ENCODE results near the gene KDM1B.

KDM1B gene

GRCh38 chr6:18234564-18234963 lies 79.3 kb downstream of the KDM1B start:
- Histone ChIP-seq H3K4me3 (ENCODE audit: low read length) (no peak overlapping the region), H3K27me3 (ENCODE audit: insufficient read depth, low read length) (no peaks in the 10 kb centered on the region), H3K27ac (ENCODE audit: low read depth, low read length) (no peak overlapping the region), H3K36me3 (ENCODE audit: insufficient read depth, low read length) (peaks cover 74% of the 10 kb centered on the region), H3K9me3 (ENCODE audit: insufficient read depth, low read depth, low read length) (peaks cover 29% of the 10 kb centered on the region), H3K4me1 (ENCODE audit: insufficient read depth, low read length) (no peaks in the 10 kb centered on the region), H3K9ac (ENCODE audit: low read depth, low read length) (no peak overlapping the region)
- WGBS: 97% methylated on average over 1 of the region's 1 CpG

DNA sequence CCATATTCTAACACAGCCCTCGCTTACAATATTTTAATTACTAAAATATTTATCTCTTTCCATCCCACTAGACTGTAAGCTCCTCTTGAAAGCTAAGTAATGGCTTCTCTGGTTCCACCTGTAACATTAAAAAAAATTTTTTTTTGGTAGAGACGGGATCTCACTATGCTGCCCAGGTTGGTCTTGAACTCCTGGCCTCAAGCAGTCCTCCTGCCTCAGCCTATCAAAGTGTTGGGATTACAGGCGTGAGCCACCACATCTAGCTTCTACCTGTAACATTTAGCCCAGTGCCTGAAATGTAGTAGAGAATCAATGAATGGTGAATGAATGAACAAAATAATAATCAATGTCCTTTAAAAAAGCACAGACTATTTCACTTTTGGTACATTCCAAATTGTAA lies 80.3 kb downstream of the KDM1B start:
- H3K9ac ChIP-seq (ENCODE audit: low read depth, low read length): no peak overlapping the region
- WGBS: 93% methylated on average over 3 of the region's 3 CpGs
- no peak overlapping the region for H3K4me3 ChIP-seq (ENCODE audit: low read length)
- H3K27ac ChIP-seq (ENCODE audit: low read depth, low read length): no peak overlapping the region
- H3K9me3 ChIP-seq (ENCODE audit: insufficient read depth, low read depth, low read length): peaks cover 26% of the 10 kb centered on the region
- H3K4me1 ChIP-seq (ENCODE audit: insufficient read depth, low read length): peaks cover 6% of the 10 kb centered on the region; the same call in 1 of the 2 replicates
- H3K36me3 ChIP-seq (ENCODE audit: insufficient read depth, low read length): peaks cover 81% of the 10 kb centered on the region
- no peaks in the 10 kb centered on the region for H3K27me3 ChIP-seq (ENCODE audit: insufficient read depth, low read length)

DNA sequence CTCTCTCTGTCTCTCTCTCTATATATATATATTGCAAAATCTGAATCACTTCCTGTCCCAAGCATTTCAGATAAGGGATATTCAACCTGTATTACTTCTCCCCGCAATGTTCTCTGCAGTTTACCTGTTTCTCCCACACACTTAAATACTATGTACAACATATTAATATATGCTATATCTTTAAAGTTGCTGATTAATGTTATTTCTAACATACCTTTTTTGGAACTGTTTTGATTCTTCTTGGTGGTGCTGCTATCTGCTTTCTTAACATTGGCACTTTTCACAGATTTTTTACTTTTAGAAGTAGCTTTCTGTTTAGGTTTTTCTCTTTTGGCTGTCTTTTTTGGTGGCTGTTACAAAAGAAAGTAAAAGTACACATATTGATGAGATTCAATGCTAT lies 81.9 kb downstream of the KDM1B start:
- Histone ChIP-seq H3K27me3 (ENCODE audit: insufficient read depth, low read length) (no peaks in the 10 kb centered on the region), H3K9ac (ENCODE audit: low read depth, low read length) (no peak overlapping the region), H3K9me3 (ENCODE audit: insufficient read depth, low read depth, low read length) (peaks cover 21% of the 10 kb centered on the region), H3K36me3 (ENCODE audit: insufficient read depth, low read length) (peaks cover 87% of the 10 kb centered on the region), H3K4me1 (ENCODE audit: insufficient read depth, low read length) (peaks cover 18% of the 10 kb centered on the region), H3K27ac (ENCODE audit: low read depth, low read length) (no peak overlapping the region), H3K4me3 (ENCODE audit: low read length) (no peak overlapping the region)
- 100% methylated on average over 1 of the region's 1 CpG for whole genome bisulfite sequencing

DNA sequence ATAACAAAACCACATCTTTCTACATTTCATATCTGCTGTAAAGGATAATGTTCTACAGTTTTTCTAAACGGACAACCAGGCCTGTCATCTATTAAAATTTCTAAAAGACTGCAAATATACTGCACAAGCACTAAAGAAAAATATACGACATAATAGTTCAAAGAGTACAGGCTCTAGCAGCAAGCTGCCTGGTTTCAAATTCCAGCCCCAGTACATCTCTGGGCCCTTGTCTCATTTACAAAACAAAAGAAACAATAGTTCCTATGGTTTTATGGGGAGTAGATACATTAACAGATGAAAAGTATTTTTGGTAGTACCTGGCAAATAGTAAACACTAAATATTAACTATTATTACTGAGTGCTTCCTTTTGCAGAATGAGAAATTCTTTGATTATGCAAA lies 85.0 kb downstream of the KDM1B start:
- H3K36me3 ChIP-seq (ENCODE audit: insufficient read depth, low read length): peaks cover 100% of the 10 kb centered on the region
- 92% methylated on average over 2 of the region's 2 CpGs for WGBS
- no peak overlapping the region for H3K27ac ChIP-seq (ENCODE audit: low read depth, low read length)
- no peaks in the 10 kb centered on the region for H3K27me3 ChIP-seq (ENCODE audit: insufficient read depth, low read length)
- no peak overlapping the region for H3K9ac ChIP-seq (ENCODE audit: low read depth, low read length)
- peaks cover 18% of the 10 kb centered on the region for H3K4me1 ChIP-seq (ENCODE audit: insufficient read depth, low read length)
- peaks cover 10% of the 10 kb centered on the region for H3K9me3 ChIP-seq (ENCODE audit: insufficient read depth, low read depth, low read length)
- no peak overlapping the region for H3K4me3 ChIP-seq (ENCODE audit: low read length)

GRCh38 chr6:18241208-18242038 lies 86.2 kb downstream of the KDM1B start:
- H3K9ac ChIP-seq (ENCODE audit: low read depth, low read length): no peak overlapping the region
- no peak overlapping the region for H3K4me3 ChIP-seq (ENCODE audit: low read length)
- H3K4me1 ChIP-seq (ENCODE audit: insufficient read depth, low read length): peaks cover 18% of the 10 kb centered on the region
- H3K27ac ChIP-seq (ENCODE audit: low read depth, low read length): peak overlapping the region; percentile 6; the same call in 1 of the 2 replicates
- 78% methylated on average over 1 of the region's 1 CpG for WGBS
- H3K9me3 ChIP-seq (ENCODE audit: insufficient read depth, low read depth, low read length): peaks cover 3% of the 10 kb centered on the region; the same call in 1 of the 2 replicates
- peaks cover 100% of the 10 kb centered on the region for H3K36me3 ChIP-seq (ENCODE audit: insufficient read depth, low read length)
- H3K27me3 ChIP-seq (ENCODE audit: insufficient read depth, low read length): no peaks in the 10 kb centered on the region

- Histone ChIP-seq H3K27me3 (ENCODE audit: insufficient read depth, low read length) (no peaks in the 10 kb centered on the region), H3K9ac (ENCODE audit: low read depth, low read length) (no peak overlapping the region), H3K4me1 (ENCODE audit: insufficient read depth, low read length) (peaks cover 18% of the 10 kb centered on the region), H3K4me3 (ENCODE audit: low read length) (no peak overlapping the region), H3K27ac (ENCODE audit: low read depth, low read length) (peak overlapping the region; percentile 6; the same call in 1 of the 2 replicates), H3K36me3 (ENCODE audit: insufficient read depth, low read length) (peaks cover 100% of the 10 kb centered on the region), H3K9me3 (ENCODE audit: insufficient read depth, low read depth, low read length) (no peaks in the 10 kb centered on the region)
- 89% methylated on average over 11 of the region's 11 CpGs for WGBS
Measured at GRCh38 chr6:18242062-18242851, 87.0 kb downstream of the KDM1B start.

- no peaks in the 10 kb centered on the region for H3K9me3 ChIP-seq (ENCODE audit: insufficient read depth, low read depth, low read length)
- no peak overlapping the region for H3K4me3 ChIP-seq (ENCODE audit: low read length)
- H3K36me3 ChIP-seq (ENCODE audit: insufficient read depth, low read length): peaks cover 100% of the 10 kb centered on the region
- WGBS: 91% methylated on average over 2 of the region's 3 CpGs
- H3K27ac ChIP-seq (ENCODE audit: low read depth, low read length): no peak overlapping the region
- peaks cover 18% of the 10 kb centered on the region for H3K4me1 ChIP-seq (ENCODE audit: insufficient read depth, low read length)
- no peaks in the 10 kb centered on the region for H3K27me3 ChIP-seq (ENCODE audit: insufficient read depth, low read length)
- H3K9ac ChIP-seq (ENCODE audit: low read depth, low read length): no peak overlapping the region
Measured at GRCh38 chr6:18243302-18243893, 88.2 kb downstream of the KDM1B start.

- no peak overlapping the region for H3K27ac ChIP-seq (ENCODE audit: low read depth, low read length)
- WGBS: 88% methylated on average over 2 of the region's 2 CpGs
Measured at GRCh38 chr6:18244251-18244650, 89.0 kb downstream of the KDM1B start.

DNA sequence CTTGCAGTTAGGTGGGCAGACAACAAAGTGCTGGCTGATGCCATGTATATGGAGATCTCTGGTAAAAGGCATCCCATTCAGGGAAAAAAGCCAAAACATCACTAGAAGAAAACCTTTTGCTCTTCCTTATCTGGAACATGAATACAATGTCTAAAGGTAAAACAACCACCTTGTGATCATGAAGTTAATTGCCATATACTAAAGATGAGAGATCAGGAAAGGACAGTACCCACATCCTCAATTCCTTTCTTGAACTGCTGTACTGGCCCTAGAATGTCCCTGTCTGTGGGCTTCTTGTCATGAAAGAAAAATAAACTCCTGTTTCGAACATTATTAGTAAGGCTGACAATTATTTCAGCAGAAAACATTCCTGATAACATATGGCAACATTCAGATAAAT lies 89.9 kb downstream of the KDM1B start:
- Histone ChIP-seq H3K27ac (ENCODE audit: low read depth, low read length) (no peak overlapping the region), H3K9me3 (ENCODE audit: insufficient read depth, low read depth, low read length) (no peaks in the 10 kb centered on the region), H3K4me1 (ENCODE audit: insufficient read depth, low read length) (peaks cover 17% of the 10 kb centered on the region), H3K4me3 (ENCODE audit: low read length) (no peak overlapping the region), H3K9ac (ENCODE audit: low read depth, low read length) (no peak overlapping the region), H3K36me3 (ENCODE audit: insufficient read depth, low read length) (peaks cover 100% of the 10 kb centered on the region), H3K27me3 (ENCODE audit: insufficient read depth, low read length) (no peaks in the 10 kb centered on the region)
- WGBS: 95% methylated on average over 1 of the region's 1 CpG

More at GRCh38 chr6:18244251-18244650, 89.0 kb downstream of the KDM1B start:
- Histone ChIP-seq H3K4me3 (ENCODE audit: low read length) (no peak overlapping the region), H3K27me3 (ENCODE audit: insufficient read depth, low read length) (no peaks in the 10 kb centered on the region), H3K9me3 (ENCODE audit: insufficient read depth, low read depth, low read length) (no peaks in the 10 kb centered on the region), H3K4me1 (ENCODE audit: insufficient read depth, low read length) (peaks cover 18% of the 10 kb centered on the region), H3K36me3 (ENCODE audit: insufficient read depth, low read length) (peaks cover 100% of the 10 kb centered on the region), H3K9ac (ENCODE audit: low read depth, low read length) (no peak overlapping the region)

DNA sequence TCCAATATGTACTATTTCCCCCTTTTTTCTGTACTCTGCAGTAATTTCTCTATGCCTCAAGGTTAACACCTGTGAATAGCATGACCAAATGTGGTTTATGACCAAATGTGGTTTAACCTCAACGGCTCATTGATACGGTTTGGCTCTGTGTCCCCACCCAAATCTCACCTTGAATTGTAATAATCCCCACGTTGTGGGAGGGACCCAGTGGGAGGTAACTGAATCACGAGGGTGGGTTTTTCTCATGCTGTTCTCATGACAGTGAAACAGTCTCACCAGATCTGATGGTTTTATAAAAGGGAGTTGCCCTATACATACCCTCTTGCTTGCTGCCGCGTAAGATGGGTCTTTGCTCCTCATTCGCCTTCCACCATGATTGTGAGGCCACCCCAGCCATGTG lies 90.4 kb downstream of the KDM1B start:
- Histone ChIP-seq H3K9me3 (ENCODE audit: insufficient read depth, low read depth, low read length) (no peaks in the 10 kb centered on the region), H3K36me3 (ENCODE audit: insufficient read depth, low read length) (peaks cover 99% of the 10 kb centered on the region), H3K27ac (ENCODE audit: low read depth, low read length) (no peak overlapping the region), H3K27me3 (ENCODE audit: insufficient read depth, low read length) (no peaks in the 10 kb centered on the region), H3K4me1 (ENCODE audit: insufficient read depth, low read length) (peaks cover 11% of the 10 kb centered on the region), H3K9ac (ENCODE audit: low read depth, low read length) (no peak overlapping the region), H3K4me3 (ENCODE audit: low read length) (no peak overlapping the region)
- WGBS: 79% methylated on average over 7 of the region's 7 CpGs

- Histone ChIP-seq H3K27ac (ENCODE audit: low read depth, low read length) (no peak overlapping the region), H3K9me3 (ENCODE audit: insufficient read depth, low read depth, low read length) (no peaks in the 10 kb centered on the region), H3K4me3 (ENCODE audit: low read length) (no peak overlapping the region), H3K9ac (ENCODE audit: low read depth, low read length) (no peak overlapping the region), H3K36me3 (ENCODE audit: insufficient read depth, low read length) (peaks cover 99% of the 10 kb centered on the region), H3K4me1 (ENCODE audit: insufficient read depth, low read length) (peaks cover 7% of the 10 kb centered on the region; the same call in 1 of the 2 replicates), H3K27me3 (ENCODE audit: insufficient read depth, low read length) (no peaks in the 10 kb centered on the region)
Measured at GRCh38 chr6:18246205-18246604, 91.0 kb downstream of the KDM1B start.
